Neural progenitor cell (in vitro differentiated cells): ENCODE measurements around the gene GAB3.

ENCODE experiments used
- CTCF ChIP-seq: fragments of 200-600 bp; sonication (generic); IDR thresholded peaks from 2 replicates; pipeline ENCODE4 v1.5.1; 2017; ENCODE audit warnings: antibody characterized with exemption, mild to moderate bottlenecking
- EZH2 ChIP-seq: fragments of 200-600 bp; sonication (generic); IDR thresholded peaks from 2 replicates; pipeline ENCODE4 v1.6.1; 2017; ENCODE audit warnings: antibody characterized with exemption, mild to moderate bottlenecking, moderate library complexity
- EZH2phosphoT487 ChIP-seq: fragments of 200-600 bp; sonication (generic); IDR thresholded peaks from 2 replicates; pipeline ENCODE4 v1.6.1; 2017; ENCODE audit warnings: antibody characterized with exemption

GRCh38 chrX:154727418-154727817 lies 23.5 kb downstream of the GAB3 start:
- TF ChIP-seq EZH2phosphoT487 (no peak), CTCF (no peak), EZH2 (no peak)
